Neutrophil (primary cell): ENCODE data around the gene TIE1.

Source experiments
- H3K27ac ChIP-seq: fragments of 200-600 bp; sonication (generic); 2 replicates; pipeline ENCODE4 v1.5.1; 2016; ENCODE audit warnings: mild to moderate bottlenecking, moderate library complexity
- H3K27me3 ChIP-seq: fragments of 200-600 bp; sonication (generic); 2 replicates; pipeline ENCODE4 v1.6.0; 2016; ENCODE audit warnings: mild to moderate bottlenecking
- H3K36me3 ChIP-seq: fragments of 200-600 bp; sonication (generic); 2 replicates; pipeline ENCODE4 v1.5.1; 2017
- H3K4me1 ChIP-seq, 2 experiments: fragments of 200-600 bp in 1 of 2; sonication (generic) in 1 of 2; 1 replicate in 1 of 2; 2 replicates in 1 of 2; pipeline versions ENCODE4 v1.5.1 to v1.6.1; 2013 to 2016; ENCODE audit warnings: low read depth in 1 of 2, low read length in 1 of 2, mild to moderate bottlenecking in 1 of 2, moderate library complexity in 1 of 2; ENCODE audit not compliant: control insufficient read depth in 1 of 2, insufficient read depth in 1 of 2
- H3K4me3 ChIP-seq, 2 experiments: fragments of 200-600 bp in 1 of 2; sonication (generic) in 1 of 2; 1 replicate in 1 of 2; 2 replicates in 1 of 2; pipeline ENCODE4 v1.5.1; 2013 to 2016; ENCODE audit warnings: low read depth in 1 of 2, low read length in 1 of 2, mild to moderate bottlenecking in 1 of 2, moderate library complexity in 1 of 2
- H3K9me3 ChIP-seq: fragments of 200-600 bp; sonication (generic); 2 replicates; pipeline ENCODE4 v1.5.1; 2016
- CTCF ChIP-seq: fragments of 200-600 bp; sonication (generic); IDR thresholded peaks from 2 replicates; pipeline ENCODE4 v1.5.1; 2016; ENCODE audit warnings: antibody characterized with exemption

Gene TIE1

GRCh38 chr1:43267291-43267805, 33.4 kb upstream of the TIE1 start:
- H3K4me3 ChIP-seq, result no peak overlapping the region
- H3K27me3 ChIP-seq, result no peaks in the 10 kb centered on the region
- H3K27ac ChIP-seq, result no peak overlapping the region
- TF ChIP-seq CTCF, result no peak
- peaks cover 3 to 9% of the 10 kb centered on the region in 2 experiments for H3K4me1 ChIP-seq
- no peaks in the 10 kb centered on the region for H3K9me3 ChIP-seq
- H3K36me3 ChIP-seq, result no peaks in the 10 kb centered on the region

GRCh38 chr1:43267818-43268425, 32.9 kb upstream of the TIE1 start:
- H3K27me3 ChIP-seq, result no peaks in the 10 kb centered on the region
- no peaks in the 10 kb centered on the region for H3K9me3 ChIP-seq
- H3K36me3 ChIP-seq, result no peaks in the 10 kb centered on the region
- no peak overlapping the region for H3K4me3 ChIP-seq
- peaks cover 3 to 9% of the 10 kb centered on the region in 2 experiments for H3K4me1 ChIP-seq
- no peak for TF ChIP-seq CTCF
- H3K27ac ChIP-seq, result no peak overlapping the region

- no peak within 1 kb of the TSS for H3K27ac ChIP-seq
- H3K9me3 ChIP-seq, result no peaks in the 10 kb centered on the region
- H3K36me3 ChIP-seq, result no peaks in the 10 kb centered on the region
- H3K4me3 ChIP-seq, result peak within 1 kb of the TSS; percentile 8 to 43
- H3K4me1 ChIP-seq, result peaks cover 11 to 17% of the 10 kb centered on the region in 2 experiments
- no peaks in the 10 kb centered on the region for H3K27me3 ChIP-seq
- no peak for TF ChIP-seq CTCF
Observed at GRCh38 chr1:43269627-43270375, 31.0 kb upstream of the TIE1 start, which contains the start of gene TMEM125. Gene TMEM125, plus strand, starts transcription at chr1:43269983. Its CDS starts 2,740 bp downstream, at chr1:43272723.

- Histone ChIP-seq H3K27ac (no peak overlapping the region), H3K36me3 (no peaks in the 10 kb centered on the region), H3K4me1 (peaks cover 12 to 17% of the 10 kb centered on the region in 2 experiments), H3K4me3 (peak overlapping the region; percentile 8 to 43), H3K9me3 (no peaks in the 10 kb centered on the region), H3K27me3 (no peaks in the 10 kb centered on the region)
- TF ChIP-seq CTCF, result no peak
Observed at GRCh38 chr1:43270421-43271095, 30.2 kb upstream of the TIE1 start.

GRCh38 chr1:43271186-43272118, 29.3 kb upstream of the TIE1 start:
- H3K9me3 ChIP-seq, result no peaks in the 10 kb centered on the region
- H3K4me3 ChIP-seq, result peak overlapping the region; percentile 8 to 43
- no peaks in the 10 kb centered on the region for H3K36me3 ChIP-seq
- no peaks in the 10 kb centered on the region for H3K27me3 ChIP-seq
- peaks cover 12 to 17% of the 10 kb centered on the region in 2 experiments for H3K4me1 ChIP-seq
- TF ChIP-seq CTCF, result no peak
- H3K27ac ChIP-seq, result no peak overlapping the region
